Gastrocnemius medialis (tissue), 4 donors: Measurements from ENCODE around the gene JAG1. TPM values are rescaled to one million over a fixed set of nuclear protein-coding genes. Genes with fewer than 3 reads are reported as not detected.

Experiments
- ATAC-seq, 2 donors: fragments of 150-250 bp; one replicate each; pipeline ENCODE4 v1.9.1; 2016
- DNase-seq, 2 donors: peaks; one replicate each; pipeline ENCODE4 v3.0.0-alpha.2; 2019
- H3K27ac ChIP-seq, 4 donors: fragments of 200-600 bp; sonication (generic); 1 replicate in 1 of 4; 2 replicates in 3 of 4; pipeline ENCODE4 v1.5.1; 2016 to 2018; ENCODE audit warnings: mild to moderate bottlenecking in 2 of 4, moderate library complexity in 1 of 4
- H3K27me3 ChIP-seq, 3 donors: fragments of 200-600 bp; sonication (generic) in 2 of 3; 1 replicate in 1 of 3; 2 replicates in 2 of 3; pipeline versions ENCODE4 v1.5.1 to v1.6.0; 2016 to 2019; ENCODE audit warnings: mild to moderate bottlenecking in 1 of 3, moderate library complexity in 1 of 3
- H3K36me3 ChIP-seq, 2 donors: fragments of 200-600 bp; sonication (generic) in 1 of 2; one replicate each; pipeline ENCODE4 v1.5.1; 2017 to 2018
- H3K4me1 ChIP-seq, 2 donors: fragments of 200-600 bp; sonication (generic) in 1 of 2; one replicate each; pipeline ENCODE4 v1.5.1; 2016 to 2017; ENCODE audit warnings: mild to moderate bottlenecking in 2 of 2
- H3K4me3 ChIP-seq, 4 donors: fragments of 200-600 bp; sonication (generic) in 3 of 4; 1 replicate in 1 of 4; 2 replicates in 3 of 4; pipeline ENCODE4 v1.5.1; 2016 to 2019; ENCODE audit warnings: mild to moderate bottlenecking in 2 of 4
- H3K9me3 ChIP-seq, 3 donors: fragments of 200-600 bp; sonication (generic) in 2 of 3; 1 replicate in 1 of 3; 2 replicates in 2 of 3; pipeline ENCODE4 v1.5.1; 2016 to 2019
- POLR2A ChIP-seq, 2 donors: fragments of 450-650 bp; IDR thresholded peaks; one replicate each; pipeline ENCODE4 v1.6.1; 2017; ENCODE audit warnings: antibody characterized with exemption in 2 of 2, mild to moderate bottlenecking in 2 of 2, moderate library complexity in 2 of 2
- in situ Hi-C, 4 donors: fragments of 200-750 bp; cut with MboI; loops; one replicate each; pipeline versions ENCODE4 v1.15.0 to v1.8.0; 2017; ENCODE audit warnings: low sequenced_read_pairs in 4 of 4
- intact Hi-C: fragments of 100-400 bp; cut with DNase I; formaldehyde crosslinking; loops from one replicate; pipeline ENCODE4 v1.15.1; 2023; ENCODE audit warnings: low total_unique reads
- total RNA-seq, 4 donors: library from RNA; depleted of rRNA; stranded (reverse); fragments of >200 nt; gene quantifications; one replicate each; pipeline versions ENCODE4 v1.1.0 to v1.2.3, GENCODE V29; 2016
- TF ChIP-seq, protein P1 (sequence below), 5 experiments: fragments of 450-650 bp in 3 of 5; fragments of 200-600 bp in 2 of 5; sonication (generic) in 2 of 5; IDR thresholded peaks in 4 of 5; conservative IDR thresholded peaks in 1 of 5; 1 replicate in 4 of 5; 2 replicates in 1 of 5; pipeline ENCODE4 v1.5.1; 2016 to 2019; ENCODE audit warnings: antibody characterized with exemption in 5 of 5, mild to moderate bottlenecking in 3 of 5, moderate library complexity in 3 of 5

The JAG1 gene
- total RNA-seq, 4 donors from 2014 or later: 10.3 to 19.6 (median 13.2) TPM

DNA sequence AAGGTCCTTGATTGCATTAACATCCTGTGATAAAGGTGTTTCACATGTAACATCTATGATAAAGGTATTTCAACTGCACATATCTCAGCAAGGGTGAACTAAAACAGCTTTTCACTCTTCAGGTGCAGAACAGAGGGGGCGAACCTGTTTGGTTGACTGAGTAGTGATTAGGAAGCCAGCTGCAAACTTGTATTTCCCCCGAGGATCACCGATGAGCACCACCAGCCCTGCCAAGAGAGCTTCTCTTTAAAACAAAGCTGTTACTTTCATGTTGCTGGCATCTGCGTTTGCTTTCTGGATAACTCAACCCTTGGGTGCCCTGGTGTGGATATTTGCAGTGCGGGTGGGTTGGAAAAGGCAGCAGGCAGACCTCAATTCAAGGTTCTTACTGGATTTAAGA lies 39.6 kb downstream of the JAG1 start:
- Histone ChIP-seq H3K27me3 (no peaks in the 10 kb centered on the region), H3K27ac (peak overlapping the region in 3 of 4 donors; percentile 61 to 66 (median 64)), H3K36me3 (no peaks in the 10 kb centered on the region), H3K9me3 (no peaks in the 10 kb centered on the region), H3K4me1 (peaks cover 20 to 25% of the 10 kb centered on the region in 2 donors), H3K4me3 (no peak overlapping the region)
- DNase-seq (no peak), ATAC-seq (no peak)
- in situ Hi-C loops (no loop called here), intact Hi-C loops (loop anchor here (2.0 kb wide), 1 partner anchor 75 kb away; no protein-coding TSS in a partner anchor)
- TF ChIP-seq, protein P1, sequence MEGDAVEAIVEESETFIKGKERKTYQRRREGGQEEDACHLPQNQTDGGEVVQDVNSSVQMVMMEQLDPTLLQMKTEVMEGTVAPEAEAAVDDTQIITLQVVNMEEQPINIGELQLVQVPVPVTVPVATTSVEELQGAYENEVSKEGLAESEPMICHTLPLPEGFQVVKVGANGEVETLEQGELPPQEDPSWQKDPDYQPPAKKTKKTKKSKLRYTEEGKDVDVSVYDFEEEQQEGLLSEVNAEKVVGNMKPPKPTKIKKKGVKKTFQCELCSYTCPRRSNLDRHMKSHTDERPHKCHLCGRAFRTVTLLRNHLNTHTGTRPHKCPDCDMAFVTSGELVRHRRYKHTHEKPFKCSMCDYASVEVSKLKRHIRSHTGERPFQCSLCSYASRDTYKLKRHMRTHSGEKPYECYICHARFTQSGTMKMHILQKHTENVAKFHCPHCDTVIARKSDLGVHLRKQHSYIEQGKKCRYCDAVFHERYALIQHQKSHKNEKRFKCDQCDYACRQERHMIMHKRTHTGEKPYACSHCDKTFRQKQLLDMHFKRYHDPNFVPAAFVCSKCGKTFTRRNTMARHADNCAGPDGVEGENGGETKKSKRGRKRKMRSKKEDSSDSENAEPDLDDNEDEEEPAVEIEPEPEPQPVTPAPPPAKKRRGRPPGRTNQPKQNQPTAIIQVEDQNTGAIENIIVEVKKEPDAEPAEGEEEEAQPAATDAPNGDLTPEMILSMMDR (IDR thresholded peaks at IDR 0.05 in 4 of 5, conservative IDR thresholded peaks at IDR 0.05 in 1 of 5): no peak
- TF ChIP-seq POLR2A (IDR thresholded peaks at IDR 0.05): no peak

DNA sequence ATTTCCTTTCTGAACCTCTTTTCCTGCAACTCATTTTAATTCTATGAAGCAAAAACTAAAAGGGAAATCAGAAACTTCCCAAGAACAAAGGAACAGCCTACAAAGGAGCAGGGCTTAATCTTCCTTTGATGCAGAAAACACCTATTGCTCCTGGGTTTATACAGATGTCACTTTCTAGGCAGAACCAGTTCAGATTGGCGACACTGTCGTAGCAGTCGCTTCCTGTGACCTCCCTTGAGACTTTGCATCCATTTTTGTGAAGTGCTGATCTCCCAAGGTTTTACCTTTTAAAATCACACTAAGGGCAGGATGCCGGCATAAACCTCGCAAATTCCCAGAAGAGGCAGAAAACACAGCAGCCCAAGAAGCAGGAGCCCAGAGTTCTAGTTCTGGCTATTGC lies 40.1 kb downstream of the JAG1 start:
- H3K27me3 ChIP-seq: no peaks in the 10 kb centered on the region
- H3K4me1 ChIP-seq: peaks cover 20 to 25% of the 10 kb centered on the region in 2 donors
- DNase-seq (no peak), ATAC-seq (no peak)
- no peak for TF ChIP-seq POLR2A (IDR thresholded peaks at IDR 0.05)
- TF ChIP-seq, protein P1 (IDR thresholded peaks at IDR 0.05 in 4 of 5, conservative IDR thresholded peaks at IDR 0.05 in 1 of 5): no peak
- H3K9me3 ChIP-seq: no peaks in the 10 kb centered on the region
- in situ Hi-C loops (no loop called here), intact Hi-C loops (loop anchor here (2.0 kb wide), 1 partner anchor 75 kb away; no protein-coding TSS in a partner anchor)
- H3K27ac ChIP-seq: no peak overlapping the region
- H3K36me3 ChIP-seq: no peaks in the 10 kb centered on the region
- no peak overlapping the region for H3K4me3 ChIP-seq

DNA sequence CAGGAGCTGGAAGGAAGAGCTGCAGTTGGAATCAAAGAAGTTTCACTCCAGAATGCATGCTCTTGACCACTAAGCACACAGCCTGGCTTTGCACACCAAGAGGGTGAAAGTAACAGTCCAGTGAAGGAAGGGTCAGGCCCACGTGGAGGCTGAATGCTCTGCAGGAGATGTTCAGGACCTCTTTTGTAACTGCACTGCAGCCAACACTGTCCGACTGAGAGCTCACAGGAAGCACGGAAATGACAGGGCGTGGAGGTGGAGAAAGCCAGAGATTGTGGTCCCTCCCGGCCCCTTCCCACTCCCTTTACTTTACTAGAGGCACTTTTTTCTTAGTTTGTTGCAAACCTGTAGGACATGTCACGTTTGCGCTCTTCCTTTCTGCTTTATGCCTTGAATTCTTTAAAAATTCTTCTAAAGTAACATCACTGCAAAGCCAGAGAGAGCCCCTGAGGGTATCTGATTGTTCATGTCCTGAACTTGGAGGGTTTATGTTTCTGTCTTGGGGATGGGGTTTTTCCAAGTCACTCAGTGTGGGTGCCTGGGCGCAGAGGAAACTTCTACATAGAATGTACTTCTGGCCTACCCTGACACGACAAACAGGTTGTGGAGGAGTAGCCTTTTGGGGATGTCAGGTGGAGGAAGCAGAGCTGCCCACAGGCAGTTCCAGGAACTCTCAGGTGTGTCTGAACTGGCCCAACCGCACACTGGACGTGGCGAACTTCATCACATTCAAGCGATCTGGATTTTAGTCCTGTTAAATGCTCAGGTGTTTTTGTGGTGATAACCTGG lies 40.9 kb downstream of the JAG1 start:
- intact Hi-C loops: no loop called here
- H3K36me3 ChIP-seq: no peaks in the 10 kb centered on the region
- in situ Hi-C loops: no loop called here
- TF ChIP-seq, protein P1 (IDR thresholded peaks at IDR 0.05 in 4 of 5, conservative IDR thresholded peaks at IDR 0.05 in 1 of 5): no peak
- TF ChIP-seq POLR2A (IDR thresholded peaks at IDR 0.05): no peak
- no peaks in the 10 kb centered on the region for H3K27me3 ChIP-seq
- H3K4me3 ChIP-seq: no peak overlapping the region
- DNase-seq (no peak), ATAC-seq (no peak)
- H3K9me3 ChIP-seq: no peaks in the 10 kb centered on the region
- H3K4me1 ChIP-seq: peaks cover 20 to 22% of the 10 kb centered on the region in 2 donors
- H3K27ac ChIP-seq: no peak overlapping the region

DNA sequence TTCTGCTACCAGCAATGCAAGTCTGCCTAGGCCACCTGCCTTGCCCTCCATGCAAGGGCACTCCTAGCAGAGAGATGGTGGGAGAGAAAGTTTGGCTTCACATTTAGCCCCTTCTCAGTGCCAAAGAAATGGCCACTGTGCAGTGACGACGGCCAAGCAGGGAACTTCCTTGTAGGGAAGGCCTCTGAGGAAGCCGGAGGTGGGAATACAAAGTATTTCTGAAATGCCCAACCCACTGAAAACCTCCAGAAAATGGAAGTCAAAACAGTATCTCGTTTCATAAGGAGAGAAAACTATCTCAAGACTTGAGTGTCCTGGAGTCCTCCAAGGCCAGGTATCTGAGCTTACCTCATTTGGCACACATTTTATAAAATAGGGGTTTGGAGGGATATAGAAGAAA lies 42.7 kb downstream of the JAG1 start:
- H3K9me3 ChIP-seq: no peaks in the 10 kb centered on the region
- H3K4me1 ChIP-seq: peaks cover 6 to 12% of the 10 kb centered on the region in 2 donors
- TF ChIP-seq, protein P1 (IDR thresholded peaks at IDR 0.05 in 4 of 5, conservative IDR thresholded peaks at IDR 0.05 in 1 of 5): no peak
- TF ChIP-seq POLR2A (IDR thresholded peaks at IDR 0.05): no peak
- no peaks in the 10 kb centered on the region for H3K36me3 ChIP-seq
- ATAC-seq: no peak
- no peaks in the 10 kb centered on the region for H3K27me3 ChIP-seq
- in situ Hi-C loops: no loop called here
- intact Hi-C loops: no loop called here
- no peak for DNase-seq
- no peak overlapping the region for H3K4me3 ChIP-seq
- no peak overlapping the region for H3K27ac ChIP-seq
